Duodenal mucosa (tissue), 2 donors: Measurements from ENCODE around the gene OSBP2.

Experiments used
- H3K27ac ChIP-seq: one replicate; pipeline ENCODE4 v1.7.0; 2013; ENCODE audit warnings: low read depth, low read length
- H3K27me3 ChIP-seq, 2 donors: one replicate each; pipeline ENCODE4 v1.7.0; 2013; ENCODE audit warnings: low read length in 2 of 2, control low read depth in 1 of 2; ENCODE audit not compliant: insufficient read depth in 2 of 2, control insufficient read depth in 1 of 2
- H3K36me3 ChIP-seq, 2 donors: one replicate each; pipeline ENCODE4 v1.7.0; 2013; ENCODE audit warnings: low read length in 2 of 2, control low read depth in 1 of 2; ENCODE audit not compliant: insufficient read depth in 2 of 2, control insufficient read depth in 1 of 2
- H3K4me1 ChIP-seq, 2 donors: one replicate each; pipeline ENCODE4 v1.7.0; 2013; ENCODE audit warnings: low read length in 2 of 2, control low read depth in 1 of 2; ENCODE audit not compliant: insufficient read depth in 2 of 2, control insufficient read depth in 1 of 2
- H3K4me3 ChIP-seq, 2 donors: one replicate each; pipeline ENCODE4 v1.7.0; 2013; ENCODE audit warnings: low read length in 2 of 2, low read depth in 1 of 2
- H3K9ac ChIP-seq, 2 donors: one replicate each; pipeline ENCODE4 v1.7.0; 2013; ENCODE audit warnings: low read length in 2 of 2, low read depth in 1 of 2
- H3K9me3 ChIP-seq, 2 donors: one replicate each; pipeline ENCODE4 v1.7.0; 2013; ENCODE audit warnings: low read length in 2 of 2, control low read depth in 1 of 2; ENCODE audit not compliant: control insufficient read depth in 1 of 2

Gene OSBP2

DNA sequence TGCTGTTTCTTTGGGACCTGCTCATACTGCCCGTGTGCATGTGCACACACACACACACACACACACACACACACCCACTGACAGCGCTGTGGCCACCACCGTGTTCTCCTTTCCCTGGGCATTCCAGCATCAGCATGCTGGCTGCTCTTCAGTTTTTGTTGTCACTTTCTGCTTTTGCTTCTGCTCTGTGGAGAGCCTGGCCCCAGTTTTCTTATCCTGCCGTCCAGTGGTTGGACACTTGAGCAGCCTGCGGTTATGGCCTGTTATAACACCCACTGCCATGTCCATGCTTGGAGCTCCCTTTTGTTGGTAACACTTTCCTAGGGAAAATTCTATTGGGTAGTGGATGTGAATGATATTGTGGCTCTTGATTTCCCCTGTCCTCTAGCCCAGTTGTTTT lies 83.6 kb downstream of the OSBP2 start:
- Histone ChIP-seq H3K36me3 (no peaks in the 10 kb centered on the region), H3K4me1 (no peaks in the 10 kb centered on the region), H3K27me3 (no peaks in the 10 kb centered on the region), H3K9ac (no peak overlapping the region), H3K4me3 (no peak overlapping the region), H3K9me3 (no peaks in the 10 kb centered on the region), H3K27ac (no peak overlapping the region)

DNA sequence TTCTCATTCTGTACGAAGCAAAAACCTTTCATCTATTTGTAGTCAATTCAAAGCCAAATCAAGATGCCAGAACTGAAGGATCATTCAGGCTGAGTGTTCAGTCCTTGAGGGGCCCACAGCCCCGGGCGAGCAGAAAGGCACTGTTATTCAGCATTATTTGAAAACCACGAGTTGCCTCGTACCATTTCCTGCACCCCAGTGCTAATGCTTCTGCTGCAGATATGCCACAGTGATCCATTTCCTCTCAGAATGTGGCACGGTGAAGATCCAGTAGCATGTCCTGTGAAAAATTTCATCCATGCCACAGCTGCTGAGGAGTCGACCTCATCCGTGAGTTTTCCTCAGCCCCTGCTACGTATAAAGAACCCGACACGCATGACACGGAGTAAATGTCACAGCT lies 85.4 kb downstream of the OSBP2 start:
- Histone ChIP-seq H3K9ac (no peak overlapping the region), H3K9me3 (no peaks in the 10 kb centered on the region), H3K27ac (no peak overlapping the region), H3K4me3 (no peak overlapping the region), H3K4me1 (no peaks in the 10 kb centered on the region), H3K36me3 (no peaks in the 10 kb centered on the region), H3K27me3 (no peaks in the 10 kb centered on the region)

DNA sequence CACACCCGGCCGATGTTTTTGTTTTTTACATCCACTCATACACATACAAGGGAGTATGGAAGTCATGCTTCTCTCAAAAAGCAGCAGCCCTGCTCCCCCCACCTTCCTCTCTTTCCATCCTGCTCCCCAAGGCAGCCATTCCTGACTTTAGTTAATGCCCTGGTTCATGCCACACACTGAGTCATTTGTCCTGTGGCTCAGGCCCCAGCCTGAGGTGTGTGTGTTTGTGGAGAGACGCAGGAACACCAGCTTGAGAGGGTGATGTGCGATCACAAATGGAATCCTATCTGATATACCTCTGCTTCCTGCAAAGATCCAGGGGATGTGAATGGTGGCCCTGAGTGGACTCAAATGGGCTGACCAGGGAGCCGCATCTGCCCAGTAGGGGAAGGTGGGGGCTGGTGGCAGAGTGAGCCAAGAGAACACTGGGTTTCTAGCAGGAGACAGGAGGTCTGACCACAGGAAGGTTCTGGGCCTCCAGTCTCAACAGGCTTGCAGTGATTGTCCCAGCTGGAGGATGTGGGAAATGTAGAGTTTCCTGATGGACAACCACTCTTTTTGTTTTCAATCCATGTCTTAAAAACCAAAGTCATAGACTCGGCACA lies 86.7 kb downstream of the OSBP2 start:
- H3K36me3 ChIP-seq, result no peaks in the 10 kb centered on the region
- no peaks in the 10 kb centered on the region for H3K27me3 ChIP-seq
- no peaks in the 10 kb centered on the region for H3K9me3 ChIP-seq
- no peak overlapping the region for H3K27ac ChIP-seq
- no peak overlapping the region for H3K4me3 ChIP-seq
- no peaks in the 10 kb centered on the region for H3K4me1 ChIP-seq
- H3K9ac ChIP-seq, result no peak overlapping the region

DNA sequence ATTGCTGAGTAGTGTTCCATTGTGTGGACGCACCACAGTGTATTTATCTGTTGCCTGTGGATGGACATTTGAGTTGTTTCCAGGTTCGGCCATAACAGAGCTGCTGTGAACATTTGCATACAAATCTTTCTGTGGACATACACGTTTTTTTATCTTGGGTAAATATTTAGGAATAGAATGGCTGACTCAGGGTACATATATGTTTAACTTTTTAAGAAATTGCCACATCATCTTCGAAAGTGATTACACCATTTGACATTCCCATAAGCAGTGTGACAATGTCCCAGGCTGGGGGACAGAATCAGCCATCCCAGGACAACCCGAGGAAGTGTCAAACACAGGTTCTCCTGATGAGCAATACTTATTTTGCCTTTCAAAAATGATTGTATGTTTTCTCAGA lies 87.9 kb downstream of the OSBP2 start:
- no peaks in the 10 kb centered on the region for H3K9me3 ChIP-seq
- no peak overlapping the region for H3K9ac ChIP-seq
- no peak overlapping the region for H3K4me3 ChIP-seq
- H3K36me3 ChIP-seq, result no peaks in the 10 kb centered on the region
- no peaks in the 10 kb centered on the region for H3K4me1 ChIP-seq
- no peaks in the 10 kb centered on the region for H3K27me3 ChIP-seq
- no peak overlapping the region for H3K27ac ChIP-seq

DNA sequence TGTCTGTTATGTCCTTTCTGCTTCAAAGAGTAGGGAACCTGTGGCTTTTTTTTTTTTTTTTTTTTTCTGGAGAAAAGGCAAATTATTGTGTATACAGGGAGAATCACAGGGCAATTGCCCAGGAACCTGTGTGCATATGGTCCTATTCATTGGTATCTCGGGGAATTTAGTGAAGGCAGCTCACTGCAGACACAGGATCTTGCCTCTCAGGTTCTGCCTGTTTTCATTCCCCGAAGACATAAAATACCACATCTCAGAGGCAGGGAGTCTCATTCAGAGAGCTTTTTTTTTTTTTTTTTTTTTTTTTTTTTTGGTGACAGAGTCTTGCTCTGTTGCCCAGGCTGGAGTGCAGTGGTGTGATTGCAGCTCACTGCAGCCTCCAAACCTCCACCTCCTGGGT lies 88.3 kb downstream of the OSBP2 start:
- Histone ChIP-seq H3K27me3 (no peaks in the 10 kb centered on the region), H3K27ac (no peak overlapping the region)

DNA sequence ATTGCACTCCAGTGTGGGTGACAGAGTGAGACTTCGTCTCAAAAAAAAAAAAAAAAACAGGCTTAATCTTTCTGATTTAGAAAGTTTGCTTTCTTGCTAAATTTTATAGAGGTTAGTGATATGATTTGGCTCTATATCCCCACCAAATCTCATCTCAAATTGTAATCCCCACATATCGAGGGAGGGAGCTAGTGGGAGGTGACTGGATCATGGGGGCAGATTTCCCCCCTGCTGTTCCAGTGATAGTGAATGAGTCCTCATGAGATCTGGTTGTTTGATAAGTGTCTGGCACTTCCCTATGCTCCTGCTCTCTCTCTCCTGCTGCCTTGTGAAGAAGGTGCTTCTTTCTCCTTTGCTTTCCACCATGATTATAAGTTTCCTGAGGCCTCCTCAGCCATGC lies 90.9 kb downstream of the OSBP2 start:
- no peak overlapping the region for H3K4me3 ChIP-seq
- no peaks in the 10 kb centered on the region for H3K27me3 ChIP-seq
- H3K27ac ChIP-seq, result no peak overlapping the region
- no peak overlapping the region for H3K9ac ChIP-seq
- H3K9me3 ChIP-seq, result no peaks in the 10 kb centered on the region
- no peaks in the 10 kb centered on the region for H3K4me1 ChIP-seq
- no peaks in the 10 kb centered on the region for H3K36me3 ChIP-seq

More for the DNA sequence above, 88.3 kb downstream of the OSBP2 start:
- H3K4me3 ChIP-seq, result no peak overlapping the region
- H3K9ac ChIP-seq, result no peak overlapping the region
- no peaks in the 10 kb centered on the region for H3K36me3 ChIP-seq
- no peaks in the 10 kb centered on the region for H3K9me3 ChIP-seq
- H3K4me1 ChIP-seq, result no peaks in the 10 kb centered on the region

DNA sequence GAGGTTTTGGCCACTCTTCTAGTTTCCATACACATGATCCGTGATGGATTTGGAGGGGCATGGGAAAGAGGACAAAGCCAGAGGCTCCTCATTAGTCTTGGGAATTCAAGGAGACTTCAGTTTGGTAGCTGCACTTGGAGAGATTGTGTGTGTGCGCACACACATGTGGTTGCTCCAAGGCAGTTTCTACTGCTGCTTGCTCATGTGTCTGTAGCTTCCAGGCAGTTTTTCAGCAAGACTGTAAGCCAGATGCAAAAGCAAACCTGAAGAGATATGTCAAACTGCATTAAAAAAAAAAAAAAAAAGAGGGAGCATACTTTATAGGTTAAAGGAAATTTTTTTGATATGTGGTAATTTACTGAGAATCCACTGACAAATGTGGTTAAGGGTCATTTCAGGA lies 95.7 kb downstream of the OSBP2 start:
- Histone ChIP-seq H3K4me3 (no peak overlapping the region), H3K4me1 (no peaks in the 10 kb centered on the region), H3K9ac (no peak overlapping the region), H3K27ac (no peak overlapping the region), H3K27me3 (no peaks in the 10 kb centered on the region), H3K9me3 (no peaks in the 10 kb centered on the region), H3K36me3 (no peaks in the 10 kb centered on the region)

DNA sequence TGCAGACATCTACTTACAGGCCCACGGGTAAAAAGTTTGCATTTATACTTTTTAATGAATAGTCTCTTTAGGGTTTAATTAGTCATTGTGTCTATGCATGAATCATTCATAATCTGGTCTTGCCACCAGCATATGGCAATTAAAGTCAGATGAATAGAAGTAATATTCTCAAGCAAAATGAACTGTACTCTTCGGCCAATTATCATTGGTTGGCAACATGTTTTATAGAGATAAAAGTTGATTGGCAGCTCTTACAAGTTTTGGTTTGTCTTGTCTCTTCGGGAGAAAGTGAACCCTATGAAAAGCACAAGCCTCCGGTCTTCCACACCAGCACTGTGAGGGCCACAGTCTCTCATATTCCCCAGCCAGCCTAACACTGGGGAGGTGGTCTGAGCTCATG lies 97.8 kb downstream of the OSBP2 start:
- Histone ChIP-seq H3K36me3 (no peaks in the 10 kb centered on the region), H3K27ac (no peak overlapping the region), H3K9ac (no peak overlapping the region), H3K9me3 (no peaks in the 10 kb centered on the region), H3K27me3 (no peaks in the 10 kb centered on the region), H3K4me1 (no peaks in the 10 kb centered on the region), H3K4me3 (no peak overlapping the region)

DNA sequence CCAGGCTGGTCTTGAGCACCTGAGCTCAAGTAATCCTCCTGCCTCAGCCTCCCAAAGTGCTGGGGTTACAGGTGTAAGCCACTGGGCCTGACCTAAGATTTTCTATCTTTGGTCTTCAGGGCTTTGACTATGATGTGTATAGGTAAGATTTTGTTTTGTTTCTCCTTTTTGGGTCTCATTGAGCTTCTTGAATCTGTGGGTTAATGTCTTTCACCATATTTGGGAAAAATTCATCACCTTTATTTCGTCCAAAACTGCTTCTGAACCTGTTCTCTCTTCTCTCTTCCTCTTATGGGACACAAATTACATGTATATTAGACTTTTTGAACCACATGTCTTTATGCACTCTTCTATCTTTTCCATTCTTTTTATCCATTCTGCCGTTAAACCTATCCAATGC lies 100.4 kb downstream of the OSBP2 start:
- no peaks in the 10 kb centered on the region for H3K27me3 ChIP-seq
- no peak overlapping the region for H3K27ac ChIP-seq
- no peak overlapping the region for H3K9ac ChIP-seq
- H3K4me3 ChIP-seq, result no peak overlapping the region
- no peaks in the 10 kb centered on the region for H3K9me3 ChIP-seq
- H3K36me3 ChIP-seq, result no peaks in the 10 kb centered on the region
- H3K4me1 ChIP-seq, result no peaks in the 10 kb centered on the region

DNA sequence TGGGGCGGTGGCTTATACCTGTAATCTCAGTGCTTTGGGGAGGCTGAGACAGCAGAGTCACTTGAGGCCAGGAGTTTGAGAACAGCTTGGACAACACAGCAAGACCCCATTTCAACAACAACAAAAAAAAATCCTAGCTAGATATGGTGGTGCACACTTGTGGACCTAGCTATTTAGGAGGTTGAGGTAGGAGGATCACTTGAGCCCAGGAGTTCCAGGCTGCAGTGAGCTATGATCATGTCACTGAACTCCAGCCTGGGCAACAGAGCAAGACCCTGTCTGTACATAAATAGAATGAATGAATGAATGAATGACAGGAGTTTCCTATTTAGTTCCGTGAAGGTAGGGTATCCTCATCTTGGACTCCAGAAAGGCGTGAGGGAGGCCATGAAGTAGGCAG lies 107.0 kb downstream of the OSBP2 start:
- Histone ChIP-seq H3K36me3 (no peaks in the 10 kb centered on the region), H3K9ac (no peak overlapping the region), H3K27ac (no peak overlapping the region), H3K9me3 (no peaks in the 10 kb centered on the region), H3K4me1 (peaks cover 6 to 7% of the 10 kb centered on the region in 2 donors), H3K4me3 (no peak overlapping the region), H3K27me3 (peaks cover 3 to 20% of the 10 kb centered on the region in 2 donors)
